Keratinocyte (primary cell): ENCODE results near the gene ALLC. TPM values are rescaled to one million over a fixed set of nuclear protein-coding genes. Genes with fewer than 3 reads are reported as not detected.
"Not testable (repeated sequence)": the region's sequence is repeated elsewhere in the genome, so short reads cannot be mapped to it uniquely, and the experiment has no call there.

Source experiments
- DNase-seq: peaks from one replicate; pipeline ENCODE4 v3.0.0-alpha.2; 2011; ENCODE audit warnings: low read depth, missing footprints, low spot score
- FAIRE-seq: peaks from 2 replicates; lab custom pipeline; 2011; peaks lifted over from hg19 to GRCh38; lab: Jason Lieb, UNC
- H2AFZ ChIP-seq: 2 replicates; pipeline ENCODE4 v1.6.0; 2012; ENCODE audit warnings: low read length, control low read depth, inconsistent platforms; ENCODE audit not compliant: control insufficient read depth
- H3K27ac ChIP-seq: 2 replicates; pipeline ENCODE4 v1.5.1; 2011; ENCODE audit warnings: low read length; ENCODE audit not compliant: control insufficient read depth, insufficient read depth
- H3K27me3 ChIP-seq: 3 replicates; pipeline ENCODE4 v1.6.0; 2011; ENCODE audit warnings: low read length; ENCODE audit not compliant: control insufficient read depth, insufficient read depth; ENCODE audit errors: extremely low read depth
- H3K36me3 ChIP-seq, 2 experiments: 2 replicates in 1 of 2; 3 replicates in 1 of 2; pipeline ENCODE4 v1.5.1; 2011; ENCODE audit warnings: low read length in 2 of 2, mild to moderate bottlenecking in 1 of 2; ENCODE audit not compliant: control insufficient read depth in 2 of 2, insufficient read depth in 2 of 2; ENCODE audit errors: extremely low read depth in 1 of 2
- H3K4me1 ChIP-seq: 3 replicates; pipeline ENCODE4 v1.5.1; 2011; ENCODE audit warnings: low read length; ENCODE audit not compliant: control insufficient read depth, insufficient read depth; ENCODE audit errors: extremely low read depth
- H3K4me2 ChIP-seq: 3 replicates; pipeline ENCODE4 v1.6.0; 2011; ENCODE audit warnings: low read depth, low read length; ENCODE audit not compliant: control insufficient read depth, insufficient read depth; ENCODE audit errors: extremely low read depth
- H3K4me3 ChIP-seq, 3 experiments: fragments of 200-600 bp in 1 of 3; sonication (generic) in 1 of 3; 2 replicates in 2 of 3; 3 replicates in 1 of 3; pipeline ENCODE4 v1.5.1; 2011 to 2016; ENCODE audit warnings: low read length in 3 of 3, mild to moderate bottlenecking in 3 of 3, control low read depth in 2 of 3, inconsistent platforms in 1 of 3, low read depth in 1 of 3, mixed read lengths in 1 of 3, mixed run types in 1 of 3, moderate library complexity in 1 of 3; ENCODE audit not compliant: control insufficient read depth in 2 of 3, insufficient read depth in 2 of 3; ENCODE audit errors: extremely low read depth in 1 of 3
- H3K79me2 ChIP-seq: 2 replicates; pipeline ENCODE4 v1.6.0; 2012; ENCODE audit warnings: low read length; ENCODE audit not compliant: control insufficient read depth, insufficient read depth
- H3K9ac ChIP-seq: 3 replicates; pipeline ENCODE4 v1.6.0; 2011; ENCODE audit warnings: low read length; ENCODE audit not compliant: control insufficient read depth, insufficient read depth; ENCODE audit errors: extremely low read depth
- H3K9me1 ChIP-seq: 3 replicates; pipeline ENCODE4 v1.6.0; 2011; ENCODE audit warnings: low read length; ENCODE audit not compliant: control insufficient read depth, insufficient read depth; ENCODE audit errors: extremely low read depth
- H3K9me3 ChIP-seq: 2 replicates; pipeline ENCODE4 v1.5.1; 2012; ENCODE audit warnings: low read depth, low read length; ENCODE audit not compliant: control insufficient read depth
- H4K20me1 ChIP-seq: 3 replicates; pipeline ENCODE4 v1.6.0; 2011; ENCODE audit warnings: low read length; ENCODE audit not compliant: control insufficient read depth, insufficient read depth; ENCODE audit errors: extremely low read depth
- EZH2 ChIP-seq: IDR thresholded peaks from one replicate; pipeline ENCODE4 v1.6.1; 2012; ENCODE audit warnings: inconsistent platforms, mild to moderate bottlenecking, low read length, moderate library complexity
- dilution Hi-C: fragments of 300-500 bp; cut with MboI; formaldehyde crosslinking; loops from one replicate; pipeline ENCODE4 v1.7.0; 2020; ENCODE audit warnings: low sequenced_read_pairs; ENCODE audit not compliant: extremely low pct_ligation_motif_present
- polyA plus RNA-seq, 5 experiments: library from polyadenylated mRNA; depleted of rRNA in 3 of 5; stranded (reverse) in 3 of 5; stranded (forward) in 1 of 5; unstranded in 1 of 5; fragments of >200 nt; gene quantifications; 1 replicate in 1 of 5; 2 replicates in 3 of 5; 3 replicates in 1 of 5; pipeline versions ENCODE4 v1.2.1 to v1.2.3, GENCODE V29; 2011 to 2012; ENCODE audit warnings: missing spikeins in 2 of 5, low read depth in 1 of 5, low replicate concordance in 1 of 5
- TF ChIP-seq, protein P1 (sequence below), 3 experiments: IDR thresholded peaks in 1 of 3; conservative IDR thresholded peaks in 1 of 3; optimal IDR thresholded peaks in 1 of 3; 2 replicates in 2 of 3; 3 replicates in 1 of 3; pipeline versions ENCODE3 to v1.5.1; 2011; ENCODE audit warnings: low read length in 3 of 3, mild to moderate bottlenecking in 3 of 3, moderate library complexity in 2 of 3, control low read depth in 1 of 3, inconsistent platforms in 1 of 3; ENCODE audit not compliant: insufficient read depth in 2 of 3; ENCODE audit errors: extremely low read depth in 1 of 3

The ALLC gene
- polyA plus RNA-seq, 1 donor (not counting 4 experiments of a cell fraction or from before 2014, with no cell fraction given): not detected

DNA sequence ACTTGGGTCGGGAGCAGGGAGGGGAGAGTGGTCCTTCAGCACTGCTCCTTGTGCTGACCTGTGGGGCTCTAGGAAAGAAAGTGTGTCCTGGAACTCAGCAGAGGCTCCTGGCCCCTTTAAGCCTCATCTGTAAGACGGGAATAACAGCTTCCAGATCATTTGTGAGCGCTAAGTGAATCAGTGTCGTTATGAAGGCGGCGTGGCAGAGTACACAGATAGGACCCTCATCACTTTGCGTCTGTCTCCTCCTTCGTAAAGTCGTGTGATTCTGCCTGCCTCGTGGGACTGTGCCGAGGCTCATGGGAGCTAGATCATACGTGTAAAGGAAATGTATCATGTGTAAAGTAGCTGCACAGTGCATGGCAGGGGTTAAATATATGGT, 44.5 kb upstream of the ALLC start:
- Histone ChIP-seq H3K4me3 (no peak overlapping the region), H3K79me2 (no peaks in the 10 kb centered on the region), H3K4me1 (peaks cover 6% of the 10 kb centered on the region), H3K27me3 (peaks cover 3% of the 10 kb centered on the region), H3K4me2 (no peak overlapping the region), H3K9me3 (no peaks in the 10 kb centered on the region), H3K9ac (no peak overlapping the region), H4K20me1 (no peaks in the 10 kb centered on the region), H3K9me1 (no peaks in the 10 kb centered on the region), H2AFZ (no peak overlapping the region), H3K27ac (no peak overlapping the region), H3K36me3 (no peaks in the 10 kb centered on the region)
- DNase-seq (no peak), FAIRE-seq (no peak)
- dilution Hi-C loops: no loop called here
- no peak for TF ChIP-seq EZH2
- TF ChIP-seq, protein P1, sequence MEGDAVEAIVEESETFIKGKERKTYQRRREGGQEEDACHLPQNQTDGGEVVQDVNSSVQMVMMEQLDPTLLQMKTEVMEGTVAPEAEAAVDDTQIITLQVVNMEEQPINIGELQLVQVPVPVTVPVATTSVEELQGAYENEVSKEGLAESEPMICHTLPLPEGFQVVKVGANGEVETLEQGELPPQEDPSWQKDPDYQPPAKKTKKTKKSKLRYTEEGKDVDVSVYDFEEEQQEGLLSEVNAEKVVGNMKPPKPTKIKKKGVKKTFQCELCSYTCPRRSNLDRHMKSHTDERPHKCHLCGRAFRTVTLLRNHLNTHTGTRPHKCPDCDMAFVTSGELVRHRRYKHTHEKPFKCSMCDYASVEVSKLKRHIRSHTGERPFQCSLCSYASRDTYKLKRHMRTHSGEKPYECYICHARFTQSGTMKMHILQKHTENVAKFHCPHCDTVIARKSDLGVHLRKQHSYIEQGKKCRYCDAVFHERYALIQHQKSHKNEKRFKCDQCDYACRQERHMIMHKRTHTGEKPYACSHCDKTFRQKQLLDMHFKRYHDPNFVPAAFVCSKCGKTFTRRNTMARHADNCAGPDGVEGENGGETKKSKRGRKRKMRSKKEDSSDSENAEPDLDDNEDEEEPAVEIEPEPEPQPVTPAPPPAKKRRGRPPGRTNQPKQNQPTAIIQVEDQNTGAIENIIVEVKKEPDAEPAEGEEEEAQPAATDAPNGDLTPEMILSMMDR (optimal IDR thresholded peaks at IDR 0.05 in 1 of 3, IDR thresholded peaks at IDR 0.05 in 1 of 3, conservative IDR thresholded peaks at IDR 0.05 in 1 of 3; ENCODE audit: extremely low read depth in 1 of 3, insufficient read depth in 2 of 3, low read length in 3 of 3): no peak

DNA sequence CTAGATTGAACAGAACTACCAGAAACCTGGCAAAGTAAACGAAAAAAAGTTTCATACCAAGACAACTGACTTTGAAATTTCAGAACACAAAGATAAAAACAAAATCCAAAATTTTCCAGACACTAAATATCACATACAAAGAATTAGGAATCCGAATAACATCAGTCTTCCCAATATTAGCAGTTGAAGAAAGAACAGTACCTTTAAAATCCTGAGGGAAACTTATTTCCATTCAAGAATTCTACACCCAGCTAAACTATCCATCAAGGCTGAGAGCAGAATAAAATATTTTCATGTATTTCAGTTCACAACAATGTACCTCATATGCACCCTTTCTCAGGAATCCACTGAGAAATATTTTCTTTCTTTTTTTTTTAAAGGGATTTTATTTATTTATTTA, 43.3 kb upstream of the ALLC start:
- H3K9me1 ChIP-seq, H3K27ac ChIP-seq, H3K4me1 ChIP-seq, DNase-seq, dilution Hi-C loops, H3K4me2 ChIP-seq, H2AFZ ChIP-seq, H3K27me3 ChIP-seq, H3K9ac ChIP-seq, H4K20me1 ChIP-seq, H3K79me2 ChIP-seq, FAIRE-seq, H3K9me3 ChIP-seq, H3K36me3 ChIP-seq, H3K4me3 ChIP-seq: not testable (repeated sequence)

DNA sequence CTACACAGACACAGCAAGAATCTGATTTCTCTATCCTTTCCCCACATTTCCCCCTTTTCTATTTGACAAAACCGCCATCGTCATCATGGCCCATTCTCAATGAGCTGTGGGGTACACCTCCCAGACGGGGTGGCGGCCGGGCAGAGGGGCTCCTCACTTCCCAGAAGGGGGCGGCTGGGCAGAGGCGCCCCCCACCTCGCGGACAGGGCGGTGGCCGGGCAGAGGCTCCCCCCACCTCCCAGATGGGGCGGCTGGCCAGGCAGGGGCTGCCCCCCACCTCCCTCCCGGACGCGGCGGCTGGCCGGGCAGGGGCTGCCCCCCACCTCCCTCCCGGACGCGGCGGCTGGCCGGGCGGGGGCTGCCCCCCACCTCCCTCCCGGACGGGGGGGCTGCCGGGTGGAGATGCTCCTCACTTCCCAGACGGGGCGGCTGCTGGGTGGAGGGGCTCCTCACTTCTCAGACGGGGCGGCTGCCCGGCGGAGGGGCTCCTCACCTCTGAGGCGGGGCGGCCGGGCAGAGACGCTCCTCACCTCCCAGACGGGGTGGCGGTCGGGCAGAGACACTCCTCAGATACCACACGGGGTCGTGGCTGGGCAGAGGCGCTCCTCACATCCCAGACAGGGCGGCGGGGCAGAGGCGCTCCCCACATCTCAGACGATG, 42.3 kb upstream of the ALLC start:
- H3K27ac ChIP-seq, H3K36me3 ChIP-seq, H3K9me3 ChIP-seq, DNase-seq, H2AFZ ChIP-seq, H4K20me1 ChIP-seq, FAIRE-seq, H3K4me3 ChIP-seq, dilution Hi-C loops, H3K4me2 ChIP-seq, H3K9ac ChIP-seq, H3K79me2 ChIP-seq, H3K27me3 ChIP-seq, H3K9me1 ChIP-seq: not testable (repeated sequence)
- peaks cover 11% of the 10 kb centered on the region for H3K4me1 ChIP-seq

DNA sequence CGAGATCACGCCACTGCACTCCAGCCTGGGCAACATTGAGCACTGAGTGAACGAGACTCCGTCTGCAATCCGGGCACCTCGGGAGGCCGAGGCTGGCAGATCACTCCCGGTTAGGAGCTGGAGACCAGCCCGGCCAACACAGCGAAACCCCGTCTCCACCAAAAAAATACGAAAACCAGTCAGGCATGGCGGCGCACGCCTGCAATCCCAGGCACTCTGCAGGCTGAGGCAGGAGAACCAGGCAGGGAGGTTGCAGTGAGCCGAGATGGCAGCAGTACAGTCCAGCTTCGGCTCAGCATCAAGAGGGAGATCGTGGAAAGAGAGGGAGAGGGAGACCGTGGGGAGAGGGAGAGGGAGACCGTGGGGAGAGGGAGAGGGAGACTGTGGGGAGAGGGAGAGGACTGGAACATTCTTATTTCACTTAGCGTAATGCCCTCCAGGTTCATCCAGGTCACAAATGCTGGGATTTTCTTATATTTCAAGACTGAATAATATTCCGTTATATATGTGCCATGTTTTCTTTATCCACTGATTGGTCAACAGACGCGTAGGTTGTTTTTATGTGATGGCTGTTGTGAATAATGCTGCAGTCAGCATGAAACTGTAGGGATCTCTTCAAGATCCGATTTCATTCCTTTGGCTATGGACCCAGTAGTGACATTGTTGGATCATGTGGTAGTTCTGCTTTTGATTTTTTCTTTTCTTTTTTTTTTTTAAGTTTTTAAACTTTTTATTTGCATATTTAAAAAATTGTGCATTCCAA, 41.4 kb upstream of the ALLC start:
- DNase-seq, H3K4me3 ChIP-seq, H3K9me1 ChIP-seq, H3K27me3 ChIP-seq, H3K9ac ChIP-seq, H3K4me2 ChIP-seq, H3K79me2 ChIP-seq, dilution Hi-C loops, H3K9me3 ChIP-seq, FAIRE-seq, H3K27ac ChIP-seq, H4K20me1 ChIP-seq, H2AFZ ChIP-seq, H3K36me3 ChIP-seq: not testable (repeated sequence)
- H3K4me1 ChIP-seq: peaks cover 14% of the 10 kb centered on the region
